ENCODE data around the gene RASGRP3. TPM values are rescaled to one million over a fixed set of nuclear protein-coding genes. Genes with fewer than 3 reads are reported as not detected.

RASGRP3 gene
- total RNA-seq, 1 experiment from 2014 or later: 18.4 TPM

Other genes starting within 250 kb of the RASGRP3 start
- 44.4 and 96.5 TPM in 2 replicates for gene FAM98A, start 122.7 kb downstream of the RASGRP3 start, total RNA-seq (2014; rRNA removed; shearing (Covaris generic))